Sigmoid colon (tissue), 7 donors: ENCODE measurements around the gene IDH2. TPM values are rescaled to one million over a fixed set of nuclear protein-coding genes. Genes with fewer than 3 reads are reported as not detected.

Experiments
- DNase-seq: peaks from one replicate; pipeline ENCODE4 v3.0.0-alpha.2; 2019
- H3K27ac ChIP-seq, 4 donors: fragments of 200-600 bp; sonication (generic); one replicate each; pipeline ENCODE4 v1.5.1; 2016 to 2019; ENCODE audit warnings: mild to moderate bottlenecking in 1 of 4
- H3K27me3 ChIP-seq, 3 donors: fragments of 200-600 bp; sonication (generic); one replicate each; pipeline ENCODE4 v1.5.1; 2019; ENCODE audit warnings: mild to moderate bottlenecking in 1 of 3
- H3K36me3 ChIP-seq, 4 donors: fragments of 200-600 bp; sonication (generic); one replicate each; pipeline ENCODE4 v1.5.1; 2016 to 2019
- H3K4me1 ChIP-seq, 4 donors: fragments of 200-600 bp; sonication (generic); one replicate each; pipeline ENCODE4 v1.5.1; 2017 to 2019
- H3K4me3 ChIP-seq, 4 donors: fragments of 200-600 bp; sonication (generic); one replicate each; pipeline ENCODE4 v1.5.1; 2017 to 2019; ENCODE audit warnings: mild to moderate bottlenecking in 2 of 4, moderate library complexity in 1 of 4
- H3K9me3 ChIP-seq, 4 donors: fragments of 200-600 bp in 3 of 4; sonication (generic) in 3 of 4; one replicate each; pipeline versions ENCODE4 v1.5.1 to v1.6.1; 2013 to 2019
- EP300 ChIP-seq, 4 donors: sonication (generic); formaldehyde crosslinking; IDR thresholded peaks; one replicate each; pipeline ENCODE4 v1.6.1; 2017; ENCODE audit warnings: antibody characterized with exemption in 4 of 4
- POLR2A ChIP-seq, 2 donors: fragments of 450-650 bp; IDR thresholded peaks; one replicate each; pipeline ENCODE4 v1.6.1; 2016; ENCODE audit warnings: antibody characterized with exemption in 2 of 2, mild to moderate bottlenecking in 2 of 2, moderate library complexity in 2 of 2
- POLR2AphosphoS5 ChIP-seq, 4 donors: sonication (generic); formaldehyde crosslinking; IDR thresholded peaks; one replicate each; pipeline ENCODE4 v1.6.1; 2017; ENCODE audit warnings: antibody characterized with exemption in 4 of 4
- WGBS, 2 donors: extraction: QIAGEN DNeasy Blood & Tissue Kit; methylation state at CpG; one replicate each; pipeline ENCODE4 v1.1.7; 2013; 5-methylcytosine and 5-hydroxymethylcytosine counted together
- intact Hi-C: fragments of 100-400 bp; cut with DNase I; formaldehyde crosslinking; loops from one replicate; pipeline ENCODE4 v1.15.1; 2023
- polyA plus RNA-seq, 3 donors: library from polyadenylated mRNA; stranded (reverse); fragments of 200-250 nt; gene quantifications; one replicate each; pipeline ENCODE4 v1.2.3, GENCODE V29; 2013
- total RNA-seq, 4 donors: library from RNA; depleted of rRNA; stranded (reverse); fragments of >200 nt; gene quantifications; one replicate each; pipeline ENCODE4 v1.1.0, GENCODE V29; 2016
- TF ChIP-seq, protein P1 (sequence below), 4 experiments: fragments of 450-650 bp in 3 of 4; fragments of 200-600 bp in 1 of 4; IDR thresholded peaks; one replicate each; pipeline ENCODE4 v1.5.1; 2016 to 2019; ENCODE audit warnings: antibody characterized with exemption in 4 of 4, mild to moderate bottlenecking in 3 of 4, moderate library complexity in 2 of 4
- donor health status: healthy with polysubstance abuse.
- donor health status: Bipolar disorder and iron deficiency.
- donor health status: healthy.

The IDH2 gene
- total and polyA plus RNA-seq, 7 donors, result 43.8 to 210 (median 111) TPM

DNA sequence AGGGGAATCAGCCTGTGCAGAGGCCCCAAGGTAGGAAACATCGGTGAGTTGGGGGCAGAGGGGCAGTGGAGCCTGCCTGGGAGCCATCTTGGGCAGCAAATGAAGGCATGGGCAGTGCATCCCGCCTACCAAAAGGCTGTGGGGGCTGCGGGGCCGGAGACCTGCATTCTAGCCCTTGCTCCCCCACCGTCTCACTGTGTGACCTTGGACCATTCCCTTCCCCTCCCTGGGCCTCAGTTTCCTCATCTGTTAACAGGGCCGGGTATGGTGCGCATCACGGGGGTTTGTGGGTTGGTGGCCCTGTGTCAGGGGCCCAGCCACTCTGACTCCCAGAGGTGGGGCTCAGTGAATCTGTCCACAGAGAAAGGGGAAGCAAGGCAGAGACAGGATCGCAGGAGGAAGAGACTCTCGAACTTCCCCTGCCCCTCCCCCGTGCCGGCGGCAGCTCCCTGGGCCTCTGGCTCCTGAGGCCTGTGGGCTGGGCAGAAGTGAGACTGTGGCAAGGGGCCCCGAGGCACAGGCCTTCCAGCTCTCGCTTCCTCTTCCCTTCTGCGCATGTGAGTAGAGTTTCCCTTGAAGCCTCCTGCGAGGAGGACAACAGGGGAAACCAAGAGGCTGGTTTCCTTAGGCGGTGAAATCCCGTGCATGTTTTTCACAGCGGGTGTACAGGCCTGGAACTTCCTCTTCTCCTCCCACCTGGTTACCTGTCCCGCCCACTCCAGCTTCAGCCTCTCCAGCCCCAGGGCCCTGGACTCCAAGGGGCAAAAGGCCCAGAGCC lies 42.9 kb downstream of the IDH2 start:
- H3K36me3 ChIP-seq, result no peaks in the 10 kb centered on the region
- 35 to 41% methylated on average over 21 of the region's 21 CpGs for WGBS, 2 donors
- H3K4me1 ChIP-seq, result peaks cover 0 to 46% (median 34%) of the 10 kb centered on the region in 4 donors
- intact Hi-C loops, result no loop called here
- peak overlapping the region; percentile 36 to 64 (median 48) for H3K27ac ChIP-seq
- H3K27me3 ChIP-seq, result no peaks in the 10 kb centered on the region
- peak; percentile 82 for DNase-seq
- no peak overlapping the region for H3K4me3 ChIP-seq
- no peaks in the 10 kb centered on the region for H3K9me3 ChIP-seq
- peak in 1 of 4 donors; percentile 13 for TF ChIP-seq POLR2AphosphoS5 (IDR thresholded peaks at IDR 0.05)
- TF ChIP-seq EP300 (IDR thresholded peaks at IDR 0.05), result no peak
- no peak for TF ChIP-seq POLR2A (IDR thresholded peaks at IDR 0.05)

DNA sequence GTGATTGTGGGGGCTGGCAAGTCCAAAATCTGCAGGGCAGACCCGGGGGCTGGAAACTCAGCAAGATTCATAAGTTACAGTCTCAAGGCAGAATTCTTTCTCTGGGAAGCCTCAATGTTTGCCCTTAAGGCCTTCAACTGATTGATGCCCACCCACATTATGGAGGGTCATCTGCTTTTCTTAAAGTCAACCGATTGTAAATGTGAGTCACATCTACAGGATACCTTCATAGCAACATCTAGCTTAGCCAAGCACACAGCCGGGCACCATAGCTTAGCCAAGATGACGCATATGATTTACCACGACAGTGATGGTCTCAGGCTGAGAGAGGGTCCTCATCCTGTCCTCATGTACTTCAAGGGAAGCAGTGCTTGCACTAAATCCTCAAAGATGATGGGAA lies 43.5 kb downstream of the IDH2 start:
- no peaks in the 10 kb centered on the region for H3K36me3 ChIP-seq
- WGBS, 2 donors, result 90 to 95% methylated on average over 5 of the region's 5 CpGs
- H3K27ac ChIP-seq, result peak overlapping the region; percentile 14 to 64 (median 42)
- no peaks in the 10 kb centered on the region for H3K9me3 ChIP-seq
- H3K4me3 ChIP-seq, result no peak overlapping the region
- TF ChIP-seq EP300 (IDR thresholded peaks at IDR 0.05) (no peak), POLR2AphosphoS5 (IDR thresholded peaks at IDR 0.05) (no peak), POLR2A (IDR thresholded peaks at IDR 0.05) (no peak)
- TF ChIP-seq, protein P1, sequence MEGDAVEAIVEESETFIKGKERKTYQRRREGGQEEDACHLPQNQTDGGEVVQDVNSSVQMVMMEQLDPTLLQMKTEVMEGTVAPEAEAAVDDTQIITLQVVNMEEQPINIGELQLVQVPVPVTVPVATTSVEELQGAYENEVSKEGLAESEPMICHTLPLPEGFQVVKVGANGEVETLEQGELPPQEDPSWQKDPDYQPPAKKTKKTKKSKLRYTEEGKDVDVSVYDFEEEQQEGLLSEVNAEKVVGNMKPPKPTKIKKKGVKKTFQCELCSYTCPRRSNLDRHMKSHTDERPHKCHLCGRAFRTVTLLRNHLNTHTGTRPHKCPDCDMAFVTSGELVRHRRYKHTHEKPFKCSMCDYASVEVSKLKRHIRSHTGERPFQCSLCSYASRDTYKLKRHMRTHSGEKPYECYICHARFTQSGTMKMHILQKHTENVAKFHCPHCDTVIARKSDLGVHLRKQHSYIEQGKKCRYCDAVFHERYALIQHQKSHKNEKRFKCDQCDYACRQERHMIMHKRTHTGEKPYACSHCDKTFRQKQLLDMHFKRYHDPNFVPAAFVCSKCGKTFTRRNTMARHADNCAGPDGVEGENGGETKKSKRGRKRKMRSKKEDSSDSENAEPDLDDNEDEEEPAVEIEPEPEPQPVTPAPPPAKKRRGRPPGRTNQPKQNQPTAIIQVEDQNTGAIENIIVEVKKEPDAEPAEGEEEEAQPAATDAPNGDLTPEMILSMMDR (IDR thresholded peaks at IDR 0.05), result no peak
- no peak for DNase-seq
- intact Hi-C loops, result no loop called here
- H3K4me1 ChIP-seq, result peaks cover 0 to 40% (median 28%) of the 10 kb centered on the region in 4 donors
- H3K27me3 ChIP-seq, result no peaks in the 10 kb centered on the region

DNA sequence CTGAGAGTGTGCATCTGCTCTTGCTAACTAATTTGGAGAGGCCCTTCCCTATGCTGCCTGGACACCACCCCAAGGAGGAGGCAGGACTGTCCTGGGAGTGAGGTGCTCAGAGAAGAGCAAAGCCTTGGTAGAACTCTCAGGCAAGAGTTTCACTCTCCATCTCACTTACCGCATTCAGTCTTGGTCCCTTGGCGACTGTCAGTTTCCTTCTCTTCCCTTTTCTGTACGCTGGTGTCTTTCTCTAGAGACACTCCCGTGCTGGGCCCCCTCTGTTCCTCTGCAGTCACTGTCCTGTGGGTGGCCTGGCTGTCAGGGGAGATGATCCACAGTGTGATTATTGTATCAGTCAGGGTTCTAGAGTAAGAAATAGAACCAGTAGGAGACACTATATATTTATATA lies 44.0 kb downstream of the IDH2 start:
- no peaks in the 10 kb centered on the region for H3K9me3 ChIP-seq
- no peaks in the 10 kb centered on the region for H3K27me3 ChIP-seq
- intact Hi-C loops, result no loop called here
- H3K4me3 ChIP-seq, result no peak overlapping the region
- TF ChIP-seq EP300 (IDR thresholded peaks at IDR 0.05), result no peak
- TF ChIP-seq, protein P1 (IDR thresholded peaks at IDR 0.05), result no peak
- TF ChIP-seq POLR2AphosphoS5 (IDR thresholded peaks at IDR 0.05), result no peak
- no peak for TF ChIP-seq POLR2A (IDR thresholded peaks at IDR 0.05)
- no peaks in the 10 kb centered on the region for H3K36me3 ChIP-seq
- peaks cover 0 to 35% (median 23%) of the 10 kb centered on the region in 4 donors for H3K4me1 ChIP-seq
- 65 to 90% methylated on average over 4 of the region's 4 CpGs for WGBS, 2 donors
- peak overlapping the region in 1 of 4 donors; percentile 8 for H3K27ac ChIP-seq
- no peak for DNase-seq

DNA sequence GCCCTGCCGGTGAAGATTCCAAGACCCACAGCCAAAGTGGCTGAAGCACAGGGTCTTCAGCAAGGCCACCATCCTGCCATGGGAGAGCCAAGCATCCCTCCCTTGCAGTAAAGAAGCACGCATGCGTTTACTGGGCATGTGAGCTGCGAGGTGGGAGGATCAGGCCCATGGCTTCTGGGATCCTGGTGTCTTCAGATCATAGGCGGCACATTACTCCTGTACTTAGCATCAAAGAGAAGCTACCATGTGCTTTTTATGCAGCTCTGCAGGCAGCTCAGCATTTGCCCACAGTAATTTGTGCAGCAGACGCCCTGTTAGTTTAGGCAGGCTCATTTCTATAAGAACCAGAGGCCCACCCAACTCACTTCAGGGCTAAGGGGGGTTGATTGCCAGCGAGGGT lies 45.7 kb downstream of the IDH2 start:
- no peak overlapping the region for H3K4me3 ChIP-seq
- no peaks in the 10 kb centered on the region for H3K9me3 ChIP-seq
- WGBS, 2 donors, result 93% methylated on average over 7 of the region's 7 CpGs
- intact Hi-C loops, result no loop called here
- no peak overlapping the region for H3K27ac ChIP-seq
- H3K4me1 ChIP-seq, result peaks cover 0 to 18% (median 5%) of the 10 kb centered on the region in 4 donors
- TF ChIP-seq POLR2AphosphoS5 (IDR thresholded peaks at IDR 0.05), result no peak
- TF ChIP-seq, protein P1 (IDR thresholded peaks at IDR 0.05), result no peak
- TF ChIP-seq EP300 (IDR thresholded peaks at IDR 0.05), result no peak
- TF ChIP-seq POLR2A (IDR thresholded peaks at IDR 0.05), result no peak
- no peaks in the 10 kb centered on the region for H3K27me3 ChIP-seq
- no peak for DNase-seq
- H3K36me3 ChIP-seq, result no peaks in the 10 kb centered on the region

DNA sequence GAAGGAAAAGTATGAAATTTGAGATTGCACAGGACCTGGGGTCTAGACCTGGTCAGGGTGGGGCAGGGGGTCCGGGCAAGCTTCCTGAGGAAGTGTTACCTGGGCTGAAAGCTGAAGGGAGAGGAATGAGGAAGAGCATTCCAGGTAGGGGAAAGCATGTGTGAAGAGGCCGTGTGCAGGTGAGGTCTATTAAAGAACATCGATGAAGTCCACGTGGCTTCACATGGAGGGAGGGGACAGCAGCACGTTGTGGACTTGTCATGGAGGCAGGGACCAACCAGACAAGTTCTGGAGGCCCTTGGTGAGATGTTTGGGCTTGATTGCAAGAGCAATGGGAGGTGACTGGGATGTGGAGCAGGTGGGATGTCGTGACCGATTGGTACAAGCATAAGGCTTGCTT lies 47.1 kb downstream of the IDH2 start:
- intact Hi-C loops, result no loop called here
- Histone ChIP-seq H3K9me3 (no peaks in the 10 kb centered on the region), H3K27ac (no peak overlapping the region), H3K36me3 (no peaks in the 10 kb centered on the region), H3K4me1 (peaks cover 0 to 9% (median 4%) of the 10 kb centered on the region in 4 donors), H3K4me3 (no peak overlapping the region), H3K27me3 (no peaks in the 10 kb centered on the region)
- TF ChIP-seq POLR2AphosphoS5 (IDR thresholded peaks at IDR 0.05) (no peak), POLR2A (IDR thresholded peaks at IDR 0.05) (no peak), EP300 (IDR thresholded peaks at IDR 0.05) (no peak)
- TF ChIP-seq, protein P1 (IDR thresholded peaks at IDR 0.05), result no peak
- WGBS, 2 donors, result 77 to 78% methylated on average over 7 of the region's 7 CpGs
- no peak for DNase-seq
